ENCODE results near the gene SYNPO2.

- TF ChIP-seq CTCF (conservative IDR thresholded peaks at IDR 0.05; ENCODE audit: low read depth, low read length) = no peak
- TF ChIP-seq EZH2 (IDR thresholded peaks at IDR 0.05; ENCODE audit: borderline replicate concordance, low read depth, low read length, poor library complexity, severe bottlenecking) = no peak
These were observed 168.8 kb downstream of the SYNPO2 start for GRCh38 chr4:119057417-119057816.

Data from A673 (cell line).